Activated CD4-positive, alpha-beta T cell treated with anti-CD3 and anti-CD28 coated beads, Interleukin-2, amount 10 ng/mL, durations not matched to agents 7 days and 5 days (primary cell): Measurements from ENCODE around the gene LTO1. TPM values are rescaled to one million over a fixed set of nuclear protein-coding genes. Genes with fewer than 3 reads are reported as not detected.

Experiments
- CTCF ChIA-PET: fragments of 350-600 bp; sonication (Branson Sonifier 250); formaldehyde crosslinking; loops from one replicate; lab custom pipeline; 2021; ENCODE audit warnings: antibody characterized with exemption; lab: Charles Lee
- POLR2A ChIA-PET: fragments of 350-600 bp; sonication (Branson Sonifier 250); formaldehyde crosslinking; loops from one replicate; lab custom pipeline; 2021; ENCODE audit warnings: antibody characterized with exemption; lab: Charles Lee
- DNase-seq: peaks from one replicate; pipeline ENCODE4 v3.0.0-alpha.2; 2020
- H3K27ac Mint-ChIP-seq: one replicate; pipeline ENCODE4 v1.8.0; 2021; ENCODE audit warnings: mild to moderate bottlenecking, moderate library complexity, mixed read lengths
- H3K27me3 Mint-ChIP-seq: one replicate; pipeline ENCODE4 v1.8.0; 2021; ENCODE audit warnings: mixed read lengths
- H3K36me3 Mint-ChIP-seq: one replicate; pipeline ENCODE4 v1.8.0; 2021; ENCODE audit warnings: low read depth, mixed read lengths
- H3K4me1 Mint-ChIP-seq: one replicate; pipeline ENCODE4 v1.8.0; 2021; ENCODE audit warnings: mixed read lengths
- H3K4me3 Mint-ChIP-seq: one replicate; pipeline ENCODE4 v1.8.0; 2021; ENCODE audit warnings: mild to moderate bottlenecking, moderate library complexity, mixed read lengths
- H3K9me3 Mint-ChIP-seq: one replicate; pipeline ENCODE4 v1.8.0; 2021; ENCODE audit warnings: mixed read lengths
- total RNA-seq, 2 experiments: library from RNA; stranded (reverse); gene quantifications; one replicate each; pipeline ENCODE4 v1.2.3, GENCODE V29; 2021

Gene LTO1
- 10 to 100 TPM; 30.7 to 34.0 TPM for total RNA-seq

GRCh38 chr11:69674886-69675714, at the start of gene LTO1:
Gene LTO1, minus strand, starts transcription at chr11:69675353. Its CDS starts 114 bp downstream, at chr11:69675239.
- peak within 1 kb of the TSS; percentile 97 for H3K4me3 Mint-ChIP-seq
- peaks cover 10% of the 10 kb centered on the region for H3K36me3 Mint-ChIP-seq
- ChIA-PET POLR2A (no interaction called here), CTCF (interaction anchor here (0.5 to 1.2 kb wide), 3 partner anchors 10 to 1555 kb away, joined by 3 read pairs; no protein-coding TSS in a partner anchor)
- peak; percentile 94 for DNase-seq
- peak within 1 kb of the TSS; percentile 93 for H3K27ac Mint-ChIP-seq
- H3K27me3 Mint-ChIP-seq, result peaks cover 9% of the 10 kb centered on the region
- H3K4me1 Mint-ChIP-seq, result peaks cover 23% of the 10 kb centered on the region
- H3K9me3 Mint-ChIP-seq, result no peaks in the 10 kb centered on the region

DNA sequence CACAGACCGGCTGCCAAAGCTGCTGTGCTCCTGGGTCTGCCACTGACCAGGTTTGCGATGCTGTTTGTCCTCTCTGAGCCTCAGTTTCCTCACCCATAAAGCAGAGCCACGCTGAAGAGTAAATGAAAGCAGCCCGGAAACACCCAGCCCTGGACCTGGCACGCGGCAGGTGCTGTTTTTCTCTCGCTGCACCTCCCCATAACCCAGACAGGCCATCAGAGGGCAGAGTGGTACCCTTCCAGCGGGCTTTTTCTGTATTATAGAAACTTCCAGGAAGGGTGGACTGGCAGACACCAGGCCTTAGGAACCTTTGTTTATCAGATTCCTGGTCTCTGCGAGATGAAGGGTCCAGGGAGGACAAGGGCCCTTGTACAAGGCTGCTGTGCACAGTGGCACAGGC, 46.6 kb upstream of the LTO1 start:
- ChIA-PET POLR2A (no interaction called here), CTCF (no interaction called here)

DNA sequence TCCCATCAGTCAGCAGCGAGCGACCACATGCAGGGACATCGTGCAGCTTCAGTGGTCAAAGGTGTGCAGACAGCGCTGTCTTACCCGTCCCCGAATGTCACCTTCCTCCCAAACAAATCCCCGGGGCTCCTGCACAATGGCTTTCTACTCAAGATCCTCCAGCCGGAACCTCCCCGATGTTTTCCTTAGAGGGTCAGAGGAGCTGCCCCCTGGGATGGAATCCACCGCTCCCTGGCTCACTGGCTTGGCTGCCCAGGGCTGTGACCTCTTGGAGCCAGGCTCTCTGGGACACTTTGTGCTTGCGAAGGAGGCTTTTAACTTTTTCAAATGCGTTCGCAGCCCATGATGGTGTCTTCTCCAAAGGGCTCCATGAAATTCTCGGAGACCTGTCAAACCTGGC, 46.0 kb upstream of the LTO1 start:
- no peaks in the 10 kb centered on the region for H3K36me3 Mint-ChIP-seq
- H3K27me3 Mint-ChIP-seq, result peaks cover 49% of the 10 kb centered on the region
- CTCF ChIA-PET, result no interaction called here
- POLR2A ChIA-PET, result no interaction called here
- H3K4me1 Mint-ChIP-seq, result no peaks in the 10 kb centered on the region
- no peaks in the 10 kb centered on the region for H3K9me3 Mint-ChIP-seq
- H3K4me3 Mint-ChIP-seq, result no peak overlapping the region
- no peak for DNase-seq
- H3K27ac Mint-ChIP-seq, result no peak overlapping the region

More for the DNA sequence above, 46.6 kb upstream of the LTO1 start:
- H3K4me1 Mint-ChIP-seq, result no peaks in the 10 kb centered on the region
- no peaks in the 10 kb centered on the region for H3K36me3 Mint-ChIP-seq
- H3K27me3 Mint-ChIP-seq, result peaks cover 51% of the 10 kb centered on the region
- no peak overlapping the region for H3K27ac Mint-ChIP-seq
- no peak overlapping the region for H3K4me3 Mint-ChIP-seq
- DNase-seq, result no peak
- no peaks in the 10 kb centered on the region for H3K9me3 Mint-ChIP-seq

- no peak overlapping the region for H3K4me3 Mint-ChIP-seq
- peaks cover 35% of the 10 kb centered on the region for H3K27me3 Mint-ChIP-seq
- ChIA-PET CTCF (no interaction called here), POLR2A (no interaction called here)
- no peaks in the 10 kb centered on the region for H3K4me1 Mint-ChIP-seq
- no peaks in the 10 kb centered on the region for H3K9me3 Mint-ChIP-seq
- H3K27ac Mint-ChIP-seq, result no peak overlapping the region
- no peaks in the 10 kb centered on the region for H3K36me3 Mint-ChIP-seq
- DNase-seq, result no peak
These were observed 43.8 kb upstream of the LTO1 start for GRCh38 chr11:69718912-69719311.

DNA sequence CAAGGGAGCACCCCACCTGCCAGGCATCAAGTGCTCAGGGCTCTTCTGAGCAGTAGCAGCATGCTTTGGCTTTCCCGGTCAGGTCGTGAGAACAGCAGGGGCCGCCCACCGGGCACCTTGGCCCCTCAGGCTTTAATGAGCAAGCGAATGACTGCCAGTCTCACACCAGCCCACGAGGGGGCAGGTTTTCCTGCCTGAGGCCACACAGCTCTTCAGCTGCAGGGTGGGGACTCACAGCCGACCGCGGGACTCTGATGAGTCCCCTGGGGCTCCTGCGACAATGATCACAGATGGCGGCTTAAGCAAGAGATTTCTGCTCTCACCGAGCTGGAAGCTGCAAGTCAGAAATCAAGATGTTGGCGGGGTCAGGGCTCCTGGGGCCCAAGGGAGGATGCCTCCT, 43.0 kb upstream of the LTO1 start:
- Mint-ChIP-seq H3K4me1 (no peaks in the 10 kb centered on the region), H3K27me3 (peaks cover 33% of the 10 kb centered on the region), H3K4me3 (no peak overlapping the region), H3K9me3 (no peaks in the 10 kb centered on the region), H3K36me3 (no peaks in the 10 kb centered on the region), H3K27ac (no peak overlapping the region)
- DNase-seq, result no peak
- ChIA-PET POLR2A (no interaction called here), CTCF (no interaction called here)

DNA sequence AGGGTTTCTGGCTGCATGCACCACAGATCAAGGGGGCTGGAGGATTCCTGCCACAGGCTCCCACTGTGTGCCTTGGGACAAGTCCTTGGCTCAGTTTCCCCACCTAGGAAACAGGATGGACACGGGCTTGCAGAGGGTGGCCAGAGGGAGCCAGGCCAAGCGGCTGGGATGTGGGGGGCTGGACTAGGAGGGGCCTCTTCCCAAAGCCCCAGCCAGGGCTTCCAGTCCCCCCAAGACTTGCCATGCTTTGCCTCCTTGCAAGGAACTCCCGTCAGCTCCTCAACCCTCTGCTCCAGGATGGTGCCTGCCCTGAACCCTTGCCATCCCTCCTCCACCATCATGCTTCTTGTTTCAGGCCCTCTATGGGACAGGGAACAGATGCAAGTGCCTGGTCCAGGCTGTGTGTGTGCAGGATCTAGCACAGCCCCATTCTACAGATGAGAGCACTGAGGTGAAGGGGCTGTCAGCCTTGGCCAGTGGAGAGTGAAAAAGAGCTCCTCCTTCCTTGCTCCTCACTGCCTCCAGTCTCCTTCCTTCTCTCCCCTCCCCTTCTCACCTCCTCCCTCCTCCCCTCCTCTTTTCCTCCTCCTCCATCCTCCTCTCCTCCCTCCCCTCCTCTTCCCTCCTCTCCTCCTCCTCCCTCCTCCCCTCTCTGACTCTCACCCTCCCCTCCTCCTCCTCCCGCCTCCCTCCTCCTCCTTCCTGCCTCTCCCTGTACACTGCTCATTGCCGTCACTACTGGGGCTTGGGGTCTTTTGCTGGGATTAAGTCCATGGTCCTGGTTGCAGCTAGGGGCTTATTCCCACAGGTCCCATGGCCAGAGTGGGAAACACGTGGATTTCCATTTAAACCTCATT, 42.0 kb upstream of the LTO1 start:
- no peak for DNase-seq
- ChIA-PET CTCF (no interaction called here), POLR2A (no interaction called here)
- Mint-ChIP-seq H3K27ac (no peak overlapping the region), H3K36me3 (no peaks in the 10 kb centered on the region), H3K4me3 (no peak overlapping the region), H3K27me3 (peaks cover 33% of the 10 kb centered on the region), H3K4me1 (peaks cover 3% of the 10 kb centered on the region), H3K9me3 (no peaks in the 10 kb centered on the region)

- H3K9me3 Mint-ChIP-seq, result no peaks in the 10 kb centered on the region
These were observed 40.9 kb upstream of the LTO1 start for GRCh38 chr11:69716099-69716498.

GRCh38 chr11:69715446-69715845, 40.3 kb upstream of the LTO1 start:
- Mint-ChIP-seq H3K4me3 (no peak overlapping the region), H3K4me1 (peaks cover 13% of the 10 kb centered on the region), H3K27ac (no peak overlapping the region), H3K9me3 (no peaks in the 10 kb centered on the region), H3K27me3 (peaks cover 18% of the 10 kb centered on the region), H3K36me3 (no peaks in the 10 kb centered on the region)
- POLR2A ChIA-PET, result no interaction called here
- CTCF ChIA-PET, result interaction anchor here (1.1 kb wide), 1 partner anchor 19 kb away, joined by 3 read pairs; no protein-coding TSS in a partner anchor
- no peak for DNase-seq

More at GRCh38 chr11:69716099-69716498, 40.9 kb upstream of the LTO1 start:
- ChIA-PET CTCF (interaction anchor here (0.6 to 1.1 kb wide), 2 partner anchors 20 to 963 kb away, joined by 3 to 4 read pairs; no protein-coding TSS in a partner anchor), POLR2A (no interaction called here)
- H3K4me1 Mint-ChIP-seq, result peaks cover 13% of the 10 kb centered on the region
- no peaks in the 10 kb centered on the region for H3K36me3 Mint-ChIP-seq
- no peak overlapping the region for H3K4me3 Mint-ChIP-seq
- H3K27ac Mint-ChIP-seq, result no peak overlapping the region
- peaks cover 23% of the 10 kb centered on the region for H3K27me3 Mint-ChIP-seq
- no peak for DNase-seq

- Mint-ChIP-seq H3K27me3 (peaks cover 7% of the 10 kb centered on the region), H3K27ac (no peak overlapping the region), H3K36me3 (no peaks in the 10 kb centered on the region), H3K4me3 (no peak overlapping the region), H3K9me3 (no peaks in the 10 kb centered on the region), H3K4me1 (peaks cover 13% of the 10 kb centered on the region)
- peak; percentile 52 for DNase-seq
- ChIA-PET CTCF (no interaction called here), POLR2A (interaction anchor here (0.7 kb wide), 1 partner anchor 34 kb away, joined by 3 read pairs; no protein-coding TSS in a partner anchor)
These were observed 37.0 kb upstream of the LTO1 start for GRCh38 chr11:69711822-69712801.

DNA sequence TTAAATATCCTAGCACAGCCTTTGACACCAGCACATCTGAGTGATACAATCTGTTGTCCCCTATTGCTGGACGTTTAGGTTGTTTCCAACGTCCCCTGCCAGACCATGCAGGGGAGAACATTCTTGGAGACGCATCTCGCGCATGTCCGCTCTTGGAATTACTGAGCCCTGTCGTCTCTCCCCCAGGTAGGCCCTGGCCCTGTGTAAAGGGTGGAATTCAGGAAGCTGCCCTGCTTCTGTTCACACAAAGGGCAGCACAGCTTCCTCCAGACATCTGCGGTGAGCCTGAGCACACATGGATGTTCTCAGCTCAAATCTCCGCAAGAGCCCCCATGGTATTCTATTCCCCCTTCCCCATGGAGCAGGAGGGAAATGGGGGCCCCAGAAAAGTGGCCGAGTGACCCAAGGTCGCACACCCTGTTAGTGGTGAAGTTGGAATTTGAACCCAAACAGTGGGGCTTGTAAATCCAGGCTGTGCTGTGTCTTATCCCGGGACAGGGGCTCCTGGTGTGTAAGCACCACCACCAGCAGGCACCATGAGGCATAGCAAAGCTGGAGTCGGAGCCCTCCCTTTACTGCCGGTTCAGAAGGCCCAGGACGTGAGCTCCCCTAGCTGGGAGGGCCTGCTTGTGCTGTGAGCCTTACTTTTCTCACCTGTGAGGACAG, 33.7 kb upstream of the LTO1 start:
- ChIA-PET CTCF (no interaction called here), POLR2A (no interaction called here)
- Mint-ChIP-seq H3K4me1 (peaks cover 15% of the 10 kb centered on the region), H3K27ac (no peak overlapping the region), H3K27me3 (peaks cover 30% of the 10 kb centered on the region), H3K9me3 (no peaks in the 10 kb centered on the region), H3K4me3 (no peak overlapping the region), H3K36me3 (no peaks in the 10 kb centered on the region)
- DNase-seq, result no peak

GRCh38 chr11:69707176-69707575, 32.0 kb upstream of the LTO1 start:
- no peak for DNase-seq
- no peaks in the 10 kb centered on the region for H3K36me3 Mint-ChIP-seq
- ChIA-PET CTCF (no interaction called here), POLR2A (no interaction called here)
- H3K27me3 Mint-ChIP-seq, result peaks cover 39% of the 10 kb centered on the region
- peaks cover 14% of the 10 kb centered on the region for H3K4me1 Mint-ChIP-seq
- H3K4me3 Mint-ChIP-seq, result no peak overlapping the region
- no peaks in the 10 kb centered on the region for H3K9me3 Mint-ChIP-seq
- no peak overlapping the region for H3K27ac Mint-ChIP-seq
